ENCODE results near the gene VSIG4.

- TF ChIP-seq EZH2 (IDR thresholded peaks at IDR 0.05; ENCODE audit: borderline replicate concordance, low read depth, low read length, poor library complexity, severe bottlenecking) = no peak
- no peak for TF ChIP-seq CTCF (conservative IDR thresholded peaks at IDR 0.05; ENCODE audit: low read depth, low read length)
Measured at GRCh38 chrX:66009231-66009845, 30.5 kb downstream of the VSIG4 start.
